ENCODE results near the gene PRSS2. TPM values are rescaled to one million over a fixed set of nuclear protein-coding genes. Genes with fewer than 3 reads are reported as not detected.

Gene PRSS2
- total and polyA plus RNA-seq, 3 donors from 2014 or later = not detected

DNA sequence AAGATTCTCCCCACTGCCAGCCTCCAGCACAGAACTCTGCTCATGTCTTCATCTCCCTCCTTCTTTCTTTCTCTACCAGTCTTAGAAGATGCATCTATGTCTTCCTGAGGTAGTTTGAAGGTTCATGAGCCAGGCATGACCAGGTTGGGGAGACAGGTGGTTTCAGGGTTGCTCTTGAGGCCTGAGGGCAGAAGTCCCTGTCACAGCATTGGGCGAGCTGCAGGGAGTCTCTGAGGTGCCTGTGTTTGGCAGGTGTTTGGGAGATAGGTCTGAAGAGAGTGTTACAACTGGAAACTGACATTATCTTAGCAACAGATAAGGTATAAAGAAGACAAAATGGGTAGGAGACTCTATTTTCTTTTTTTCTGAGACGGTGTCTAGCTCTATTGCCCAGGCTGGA lies 18.7 kb downstream of the PRSS2 start:
- TF ChIP-seq, protein P1, sequence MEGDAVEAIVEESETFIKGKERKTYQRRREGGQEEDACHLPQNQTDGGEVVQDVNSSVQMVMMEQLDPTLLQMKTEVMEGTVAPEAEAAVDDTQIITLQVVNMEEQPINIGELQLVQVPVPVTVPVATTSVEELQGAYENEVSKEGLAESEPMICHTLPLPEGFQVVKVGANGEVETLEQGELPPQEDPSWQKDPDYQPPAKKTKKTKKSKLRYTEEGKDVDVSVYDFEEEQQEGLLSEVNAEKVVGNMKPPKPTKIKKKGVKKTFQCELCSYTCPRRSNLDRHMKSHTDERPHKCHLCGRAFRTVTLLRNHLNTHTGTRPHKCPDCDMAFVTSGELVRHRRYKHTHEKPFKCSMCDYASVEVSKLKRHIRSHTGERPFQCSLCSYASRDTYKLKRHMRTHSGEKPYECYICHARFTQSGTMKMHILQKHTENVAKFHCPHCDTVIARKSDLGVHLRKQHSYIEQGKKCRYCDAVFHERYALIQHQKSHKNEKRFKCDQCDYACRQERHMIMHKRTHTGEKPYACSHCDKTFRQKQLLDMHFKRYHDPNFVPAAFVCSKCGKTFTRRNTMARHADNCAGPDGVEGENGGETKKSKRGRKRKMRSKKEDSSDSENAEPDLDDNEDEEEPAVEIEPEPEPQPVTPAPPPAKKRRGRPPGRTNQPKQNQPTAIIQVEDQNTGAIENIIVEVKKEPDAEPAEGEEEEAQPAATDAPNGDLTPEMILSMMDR (IDR thresholded peaks at IDR 0.05) = no peak
- TF ChIP-seq POLR2A (IDR thresholded peaks at IDR 0.05) = no peak
- Histone ChIP-seq H3K27me3 (no peaks in the 10 kb centered on the region), H3K27ac (no peak overlapping the region), H3K4me1 (peaks cover 12% of the 10 kb centered on the region), H3K36me3 (ENCODE audit: low read depth, missing control alignments) (no peaks in the 10 kb centered on the region), H3K9me3 (no peaks in the 10 kb centered on the region), H3K4me3 (no peak overlapping the region)
- no peak for DNase-seq
- WGBS, 2 donors = 92 to 93% methylated on average over 2 of the region's 2 CpGs
- intact Hi-C loops (cut with DNase I; ENCODE audit: low total_unique reads) = no loop called here

DNA sequence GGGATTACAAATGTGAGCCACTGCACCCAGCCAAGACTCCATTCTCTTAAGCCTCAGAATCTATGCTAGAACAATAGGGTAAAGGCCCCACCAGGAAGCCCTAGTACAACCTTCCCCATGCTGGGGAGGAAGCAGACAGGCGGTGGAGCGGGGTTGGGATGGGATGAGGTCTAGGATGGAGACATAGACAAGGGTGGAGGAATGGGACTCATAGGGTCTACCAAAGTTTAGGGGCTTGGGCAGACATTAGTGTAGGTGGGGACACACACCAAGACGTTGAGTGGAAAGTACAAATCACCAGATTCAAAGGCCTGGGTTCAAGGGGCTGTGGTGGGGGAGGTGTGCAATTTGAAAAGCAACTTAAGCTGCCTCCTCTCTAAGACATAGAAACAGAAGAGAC lies 19.3 kb downstream of the PRSS2 start:
- Histone ChIP-seq H3K27ac (no peak overlapping the region), H3K4me3 (no peak overlapping the region), H3K4me1 (peaks cover 12% of the 10 kb centered on the region), H3K36me3 (ENCODE audit: low read depth, missing control alignments) (no peaks in the 10 kb centered on the region), H3K27me3 (no peaks in the 10 kb centered on the region), H3K9me3 (no peaks in the 10 kb centered on the region)
- 92 to 96% methylated on average over 3 of the region's 3 CpGs for WGBS, 2 donors
- intact Hi-C loops (cut with DNase I; ENCODE audit: low total_unique reads) = no loop called here
- TF ChIP-seq, protein P1 (IDR thresholded peaks at IDR 0.05) = no peak
- TF ChIP-seq POLR2A (IDR thresholded peaks at IDR 0.05) = no peak
- DNase-seq = no peak

DNA sequence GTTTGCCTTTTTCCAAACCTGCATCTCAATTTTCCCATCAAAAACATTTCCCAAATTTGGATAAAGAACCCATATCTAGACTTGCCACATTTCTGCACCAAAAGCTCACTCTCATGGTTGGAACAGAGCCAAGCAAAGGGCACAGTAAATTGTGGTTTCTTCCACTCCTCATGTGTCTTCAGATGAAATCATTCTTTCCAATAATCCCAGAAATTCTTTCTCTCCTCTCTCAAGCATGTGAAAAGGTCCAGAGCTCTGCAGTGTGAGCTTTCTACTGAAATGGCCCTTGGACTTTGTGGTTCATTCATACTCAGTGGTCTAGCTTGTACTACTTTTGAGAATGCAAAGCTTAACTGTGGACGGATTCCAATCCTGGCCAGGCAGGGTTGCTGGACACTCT lies 19.8 kb downstream of the PRSS2 start:
- H3K36me3 ChIP-seq (ENCODE audit: low read depth, missing control alignments) = no peaks in the 10 kb centered on the region
- 93 to 100% methylated on average over 1 of the region's 1 CpG for WGBS, 2 donors
- TF ChIP-seq POLR2A (IDR thresholded peaks at IDR 0.05) = no peak
- TF ChIP-seq, protein P1 (IDR thresholded peaks at IDR 0.05) = no peak
- no peak for DNase-seq
- no peak overlapping the region for H3K27ac ChIP-seq
- no peaks in the 10 kb centered on the region for H3K9me3 ChIP-seq
- H3K4me1 ChIP-seq = peaks cover 12% of the 10 kb centered on the region
- no peak overlapping the region for H3K4me3 ChIP-seq
- intact Hi-C loops (cut with DNase I; ENCODE audit: low total_unique reads) = no loop called here
- no peaks in the 10 kb centered on the region for H3K27me3 ChIP-seq

DNA sequence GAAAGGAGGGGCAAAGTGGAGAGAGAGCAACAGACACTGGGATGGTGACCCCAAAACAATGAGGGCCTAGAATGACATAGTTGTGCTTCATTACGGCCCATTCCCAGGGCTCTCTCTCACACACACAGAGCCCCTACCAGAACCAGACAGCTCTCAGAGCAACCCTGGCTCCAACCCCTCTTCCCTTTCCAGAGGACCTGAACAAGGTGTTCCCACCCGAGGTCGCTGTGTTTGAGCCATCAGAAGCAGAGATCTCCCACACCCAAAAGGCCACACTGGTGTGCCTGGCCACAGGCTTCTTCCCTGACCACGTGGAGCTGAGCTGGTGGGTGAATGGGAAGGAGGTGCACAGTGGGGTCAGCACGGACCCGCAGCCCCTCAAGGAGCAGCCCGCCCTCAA lies 20.7 kb downstream of the PRSS2 start:
- no peaks in the 10 kb centered on the region for H3K27me3 ChIP-seq
- H3K4me3 ChIP-seq = no peak overlapping the region
- H3K9me3 ChIP-seq = no peaks in the 10 kb centered on the region
- intact Hi-C loops (cut with DNase I; ENCODE audit: low total_unique reads) = no loop called here
- H3K4me1 ChIP-seq = peaks cover 11% of the 10 kb centered on the region
- H3K27ac ChIP-seq = no peak overlapping the region
- no peak for DNase-seq
- no peaks in the 10 kb centered on the region for H3K36me3 ChIP-seq (ENCODE audit: low read depth, missing control alignments)
- TF ChIP-seq, protein P1 (IDR thresholded peaks at IDR 0.05) = no peak
- no peak for TF ChIP-seq POLR2A (IDR thresholded peaks at IDR 0.05)
- WGBS, 2 donors = 91 to 92% methylated on average over 1 to 7 of the region's 7 CpGs

DNA sequence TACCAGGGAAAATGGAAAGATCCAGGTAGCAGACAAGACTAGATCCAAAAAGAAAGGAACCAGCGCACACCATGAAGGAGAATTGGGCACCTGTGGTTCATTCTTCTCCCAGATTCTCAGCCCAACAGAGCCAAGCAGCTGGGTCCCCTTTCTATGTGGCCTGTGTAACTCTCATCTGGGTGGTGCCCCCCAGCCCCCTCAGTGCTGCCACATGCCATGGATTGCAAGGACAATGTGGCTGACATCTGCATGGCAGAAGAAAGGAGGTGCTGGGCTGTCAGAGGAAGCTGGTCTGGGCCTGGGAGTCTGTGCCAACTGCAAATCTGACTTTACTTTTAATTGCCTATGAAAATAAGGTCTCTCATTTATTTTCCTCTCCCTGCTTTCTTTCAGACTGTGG lies 21.4 kb downstream of the PRSS2 start:
- Histone ChIP-seq H3K27me3 (no peaks in the 10 kb centered on the region), H3K4me3 (no peak overlapping the region), H3K36me3 (ENCODE audit: low read depth, missing control alignments) (no peaks in the 10 kb centered on the region), H3K27ac (no peak overlapping the region), H3K9me3 (no peaks in the 10 kb centered on the region), H3K4me1 (peaks cover 8% of the 10 kb centered on the region)
- 80 to 100% methylated on average over 1 of the region's 1 CpG for WGBS, 2 donors
- intact Hi-C loops (cut with DNase I; ENCODE audit: low total_unique reads) = no loop called here
- TF ChIP-seq, protein P1 (IDR thresholded peaks at IDR 0.05) = no peak
- TF ChIP-seq POLR2A (IDR thresholded peaks at IDR 0.05) = no peak
- DNase-seq = no peak

Measured in testis (tissue), 3 donors.